Measurements from ENCODE around the gene C1QL4. TPM values are rescaled to one million over a fixed set of nuclear protein-coding genes. Genes with fewer than 3 reads are reported as not detected.

The C1QL4 gene
- total and polyA plus RNA-seq, 2 of the 8 experiments (the other 6 are each of a cell fraction or from before 2014, with no cell fraction given) = 0.28 to 0.63 TPM

GRCh38 chr12:49366652-49367380, 29.8 kb upstream of the C1QL4 start:
- H3K14ac ChIP-seq (ENCODE audit: insufficient read length) = no peak overlapping the region
- peaks cover 4 to 40% of the 10 kb centered on the region in 2 experiments for H3K79me2 ChIP-seq (ENCODE audit: control insufficient read depth in 1 of 2, insufficient read depth in 2 of 2, low read length in 2 of 2)
- DNase-seq (ENCODE audit: low read depth in 1 of 2, low spot score in 2 of 2) (peak; percentile 86 to 94), FAIRE-seq (no peak)
- peak overlapping the region; percentile 76 to 86 for H3K4me2 ChIP-seq (ENCODE audit: insufficient read depth in 1 of 2, low read depth in 2 of 2, low read length in 2 of 2)
- H3K18ac ChIP-seq (ENCODE audit: extremely low read depth, low read length) = peak overlapping the region; percentile 81
- peak overlapping the region; percentile 89 for H2BK5ac ChIP-seq (ENCODE audit: low read depth, low read length)
- H4K91ac ChIP-seq (replicated peaks; ENCODE audit: insufficient read length, low read length) = peak overlapping the region; percentile 91
- H3K23me2 ChIP-seq (ENCODE audit: low read depth, low read length) = peaks cover 9% of the 10 kb centered on the region
- H3K36me3 ChIP-seq (ENCODE audit: control insufficient read depth in 2 of 4, insufficient read depth in 4 of 4, low read length in 3 of 4) = no peaks in the 10 kb centered on the region
- H2AFZ ChIP-seq (ENCODE audit: low read length) = peak overlapping the region; percentile 90; the same call in 1 of the 2 replicates
- no peaks in the 10 kb centered on the region for H4K20me1 ChIP-seq (replicated peaks in 1 of 2; ENCODE audit: control insufficient read depth in 1 of 2, insufficient read depth in 2 of 2, low read length in 2 of 2)
- ChIA-PET CTCF (ENCODE audit: partially characterized antibody) (interaction anchor here (0.7 to 26.7 kb wide), 18 partner anchors 9 to 216 kb away, joined by 3 to 538 read pairs (median 4); partner anchors contain the start of gene DNAJC22), POLR2A (ENCODE audit: partially characterized antibody) (interaction anchor here (0.6 to 1.8 kb wide), 33 partner anchors 8 to 462 kb away, joined by 3 to 8 read pairs (median 4); partner anchors contain the start of genes DNAJC22, KCNH3, MCRS1 and NCKAP5L)
- H4K8ac ChIP-seq (ENCODE audit: extremely low read depth, insufficient read depth, low read length) = peak overlapping the region; percentile 98
- H3K27ac ChIP-seq (ENCODE audit: low read depth, low read length) = peak overlapping the region; percentile 90
- peak overlapping the region; percentile 94 for H4K5ac ChIP-seq (ENCODE audit: insufficient read length, low read depth, low read length)
- H3K4me3 ChIP-seq (ENCODE audit: extremely low read depth in 1 of 4, insufficient read depth in 2 of 4, low read depth in 3 of 4, low read length in 4 of 4) = peak overlapping the region; percentile 80 to 95 (median 86)
- H2BK12ac ChIP-seq (ENCODE audit: low read depth, low read length) = no peak overlapping the region
- no peak overlapping the region for H2AK5ac ChIP-seq (ENCODE audit: low read depth, low read length)
- H3K27me3 ChIP-seq (replicated peaks in 1 of 4; ENCODE audit: control insufficient read depth in 3 of 4, extremely low read depth in 1 of 4, insufficient read depth in 3 of 4, low read length in 3 of 4) = peaks cover 0 to 3% (median 0%) of the 10 kb centered on the region in 4 experiments; a peak in 3 of 7 replicates
- no peak overlapping the region for H3K23ac ChIP-seq (ENCODE audit: insufficient read length)
- peak overlapping the region; percentile 80 to 95 (median 88) for H3K9ac ChIP-seq (replicated peaks in 1 of 4; ENCODE audit: extremely low read depth in 1 of 4, low read depth in 3 of 4, low read length in 3 of 4)
- no peak overlapping the region for H3K4ac ChIP-seq (replicated peaks; ENCODE audit: insufficient read length, low read depth, low read length)
- H3K79me1 ChIP-seq (ENCODE audit: low read depth, low read length) = no peaks in the 10 kb centered on the region
- H2BK15ac ChIP-seq (ENCODE audit: low read length) = no peak overlapping the region
- H2BK20ac ChIP-seq (ENCODE audit: low read length) = no peak overlapping the region
- H3K4me1 ChIP-seq (replicated peaks in 1 of 4; ENCODE audit: control insufficient read depth in 3 of 4, insufficient read depth in 4 of 4, low read length in 3 of 4) = peaks cover 0 to 8% (median 2%) of the 10 kb centered on the region in 4 experiments; a peak in 3 of 7 replicates
- H3K56ac ChIP-seq (replicated peaks; ENCODE audit: insufficient read length, low read depth, low read length) = peak overlapping the region; percentile 99
- 1% methylated on average over 71 of the region's 97 CpGs; no CpG with 5 or more reads in 1 of the 2 experiments for WGBS, 2 experiments (ENCODE audit: extremely low coverage in 1 of 2, insufficient coverage in 1 of 2, insufficient read length in 1 of 2, insufficient replicate concordance in 2 of 2, low coverage in 1 of 2, low lambda C conversion rate in 2 of 2, missing lambda C conversion rate in 1 of 2)
- H3K9me3 ChIP-seq (ENCODE audit: insufficient read depth in 2 of 2, low read depth in 1 of 2, low read length in 1 of 2) = no peaks in the 10 kb centered on the region
- H2BK120ac ChIP-seq (replicated peaks; ENCODE audit: low read depth, low read length) = peak overlapping the region; percentile 70
- TF ChIP-seq TAF1 (IDR thresholded peaks at IDR 0.05; ENCODE audit: low read depth, low read length) (peak; percentile 90), NRF1 (IDR thresholded peaks at IDR 0.05; ENCODE audit: low read depth, low read length) (peak; percentile 61), RAD21 (IDR thresholded peaks at IDR 0.05 in 1 of 2, conservative IDR thresholded peaks at IDR 0.05 in 1 of 2; ENCODE audit: low read depth in 2 of 2, low read length in 2 of 2) (0 out of 4 replicates have a peak, but pooled peaks of 1 of the 2 experiments have one; percentile 5), NANOG (IDR thresholded peaks at IDR 0.05; ENCODE audit: insufficient read depth, low read depth, low read length, poor library complexity, severe bottlenecking) (no peak), KDM4A (IDR thresholded peaks at IDR 0.05; ENCODE audit: low read depth, low read length, severe bottlenecking) (peak; percentile 78), CTBP2 (IDR thresholded peaks at IDR 0.05; ENCODE audit: borderline replicate concordance, insufficient read depth, insufficient read length, low read length) (no peak), RFX5 (IDR thresholded peaks at IDR 0.05; ENCODE audit: borderline replicate concordance, low read depth, low read length) (no peak), HDAC6 (IDR thresholded peaks at IDR 0.05; ENCODE audit: low read depth, low read length) (no peak), EGR1 (IDR thresholded peaks at IDR 0.05; ENCODE audit: borderline replicate concordance, low read depth, low read length) (0 out of 2 replicates have a peak, but pooled peaks have one; percentile 2), POLR2A (IDR thresholded peaks at IDR 0.05; ENCODE audit: control extremely low read depth in 1 of 2, low read depth in 2 of 2, low read length in 2 of 2) (peak; percentile 70 to 91), KDM1A (IDR thresholded peaks at IDR 0.05; ENCODE audit: borderline replicate concordance, low read length) (no peak)

All from H1 (cell line).